HepG2 (cell line): Measurements from ENCODE around the gene SLC16A3. TPM values are rescaled to one million over a fixed set of nuclear protein-coding genes. Genes with fewer than 3 reads are reported as not detected.
A peak's percentile ranks its signal among the peaks of the same experiment; 100 is the strongest.

Experiments used
- ATRX ChIP-seq: sonication (generic); formaldehyde crosslinking; IDR thresholded peaks from 2 replicates; pipeline ENCODE4 v1.4.0; 2020; ENCODE audit warnings: missing genetic modification reagents, borderline replicate concordance
- GATAD2A ChIP-seq: IDR thresholded peaks from 2 replicates; pipeline ENCODE4 v1.6.1; 2016
- GTF3A ChIP-seq: sonication (generic); formaldehyde crosslinking; conservative IDR thresholded peaks from 2 replicates; pipeline ENCODE4 v1.4.0; 2020; ENCODE audit warnings: mild to moderate bottlenecking, missing genetic modification reagents
- MTA1 ChIP-seq: sonication (generic); formaldehyde crosslinking; IDR thresholded peaks from 2 replicates; pipeline ENCODE4 v1.4.0; 2020; ENCODE audit warnings: missing genetic modification reagents, mild to moderate bottlenecking, borderline replicate concordance
- NR2F6 ChIP-seq, 2 experiments: IDR thresholded peaks; 2 replicates each; pipeline ENCODE4 v1.6.1; 2016; ENCODE audit warnings: antibody characterized with exemption in 1 of 2, mild to moderate bottlenecking in 1 of 2
- SP1 ChIP-seq, 2 experiments: fragments of 450-650 bp in 1 of 2; sonication (generic) in 1 of 2; formaldehyde crosslinking in 1 of 2; IDR thresholded peaks; 2 replicates each; pipeline versions ENCODE4 v1.4.0 to v1.6.1; 2016 to 2020; ENCODE audit warnings: missing genetic modification reagents in 1 of 2
- SP5 ChIP-seq: IDR thresholded peaks from 2 replicates; pipeline ENCODE4 v1.6.1; 2016; ENCODE audit warnings: low read depth, borderline replicate concordance
- TBL1XR1 ChIP-seq: fragments of 150-350 bp; IDR thresholded peaks from 2 replicates; pipeline ENCODE4 v1.6.1; 2014; ENCODE audit warnings: borderline replicate concordance, low read length; ENCODE audit not compliant: partially characterized antibody
- ZBTB1 ChIP-seq: sonication (generic); formaldehyde crosslinking; IDR thresholded peaks from 2 replicates; pipeline ENCODE4 v1.4.0; 2020; ENCODE audit warnings: missing genetic modification reagents, borderline replicate concordance
- ZFP1 ChIP-seq: IDR thresholded peaks from 2 replicates; pipeline ENCODE4 v1.6.1; 2016
- ZFY ChIP-seq: sonication (generic); formaldehyde crosslinking; IDR thresholded peaks from 2 replicates; pipeline ENCODE4 v1.4.0; 2020; ENCODE audit warnings: missing genetic modification reagents
- ZNF615 ChIP-seq: sonication (generic); formaldehyde crosslinking; IDR thresholded peaks from 2 replicates; pipeline ENCODE4 v1.5.0; 2020; ENCODE audit warnings: mild to moderate bottlenecking, missing genetic modification reagents, borderline replicate concordance
- ZNF678 ChIP-seq: sonication (generic); formaldehyde crosslinking; IDR thresholded peaks from 2 replicates; pipeline ENCODE4 v1.4.0; 2020; ENCODE audit warnings: mild to moderate bottlenecking, missing genetic modification reagents
- ZNF777 ChIP-seq: sonication (generic); formaldehyde crosslinking; IDR thresholded peaks from 2 replicates; pipeline ENCODE4 v1.4.0; 2020; ENCODE audit warnings: missing genetic modification reagents
- polyA plus RNA-seq, 8 experiments: library from polyadenylated mRNA; depleted of rRNA in 3 of 8; stranded (reverse) in 7 of 8; unstranded in 1 of 8; fragments of >200 nt; fragmentation: Illumina TruSeq in 4 of 8; extraction: Trizol in 4 of 8; gene quantifications; 2 replicates each; pipeline versions ENCODE4 v1.2.1 to v1.2.3, GENCODE V29; 2011 to 2016; ENCODE audit warnings: low read depth in 4 of 8, missing spikeins in 1 of 8, mixed read lengths in 1 of 8; ENCODE audit not compliant: insufficient read depth in 1 of 8
- total RNA-seq, 5 experiments: library from RNA; depleted of rRNA; stranded (reverse); fragments of >200 nt; fragmentation: Illumina TruSeq; extraction: Trizol; gene quantifications; 2 replicates each; pipeline ENCODE4 v1.2.3, GENCODE V29; 2016; ENCODE audit warnings: low read depth in 1 of 5
- TF ChIP-seq, protein P1 (sequence below): IDR thresholded peaks from 2 replicates; pipeline ENCODE4 v1.4.0; 2020; ENCODE audit warnings: mild to moderate bottlenecking, missing genetic modification reagents
- TF ChIP-seq, protein P2 (sequence below): fragments of 450-650 bp; IDR thresholded peaks from 2 replicates; pipeline ENCODE4 v1.6.1; 2016
- TF ChIP-seq, protein P3 (sequence below): conservative IDR thresholded peaks from 2 replicates; pipeline ENCODE4 v1.6.1; 2018; ENCODE audit warnings: missing genetic modification reagents
- TF ChIP-seq, protein P4 (sequence below): sonication (generic); formaldehyde crosslinking; IDR thresholded peaks from 2 replicates; pipeline ENCODE4 v1.9.0; 2022; ENCODE audit warnings: low read depth, missing genetic modification reagents
- TF ChIP-seq, protein P5 (sequence below): sonication (generic); formaldehyde crosslinking; IDR thresholded peaks from 2 replicates; pipeline ENCODE4 v1.5.1; 2020; ENCODE audit warnings: mild to moderate bottlenecking, moderate library complexity, missing genetic modification reagents

SLC16A3 gene
- total and polyA plus RNA-seq, 2 of the 13 experiments (the other 11 are each of a cell fraction or from before 2014, with no cell fraction given) = 242 to 349 TPM

DNA sequence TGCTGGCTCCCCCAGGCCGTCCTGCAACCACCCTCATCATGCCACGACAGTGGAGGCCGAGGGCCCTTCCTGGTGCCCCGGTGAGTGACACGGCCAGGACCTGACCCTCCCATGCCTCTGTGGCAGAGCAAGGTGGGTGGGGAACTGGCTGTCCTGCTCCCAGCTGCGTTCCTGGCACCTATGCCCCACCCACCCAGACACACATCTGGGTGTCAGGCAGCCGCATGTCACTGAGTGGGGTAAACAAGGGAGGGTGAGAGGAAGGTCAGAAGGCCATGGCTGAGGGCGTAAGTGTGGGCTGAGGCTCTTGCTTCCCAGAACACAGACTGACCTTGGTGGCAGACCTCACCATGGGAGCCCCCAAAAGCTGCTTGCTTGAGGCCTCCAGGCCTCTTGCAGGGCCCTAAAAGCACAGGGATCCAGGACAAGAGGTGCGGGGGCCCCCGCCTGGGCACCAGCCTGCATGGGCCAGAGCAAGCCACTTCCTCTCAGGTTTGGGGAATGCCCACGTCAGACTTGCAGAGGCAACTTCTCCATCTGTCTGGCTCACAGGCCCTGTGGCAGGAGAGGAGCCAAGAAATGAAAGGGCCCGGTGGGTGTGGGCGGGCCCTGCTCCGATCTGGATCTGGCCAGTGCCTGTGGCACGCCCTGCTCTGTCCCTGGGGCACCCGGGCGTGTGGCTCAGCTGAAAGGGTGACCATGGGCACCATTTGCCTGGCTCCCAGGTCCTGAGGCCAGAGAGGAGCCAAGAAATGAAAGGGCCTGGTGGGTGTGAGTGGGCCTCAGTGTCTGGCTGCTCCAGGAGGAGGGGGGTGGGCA, 12.3 kb upstream of the SLC16A3 start (continued):
- TF ChIP-seq, protein P1, sequence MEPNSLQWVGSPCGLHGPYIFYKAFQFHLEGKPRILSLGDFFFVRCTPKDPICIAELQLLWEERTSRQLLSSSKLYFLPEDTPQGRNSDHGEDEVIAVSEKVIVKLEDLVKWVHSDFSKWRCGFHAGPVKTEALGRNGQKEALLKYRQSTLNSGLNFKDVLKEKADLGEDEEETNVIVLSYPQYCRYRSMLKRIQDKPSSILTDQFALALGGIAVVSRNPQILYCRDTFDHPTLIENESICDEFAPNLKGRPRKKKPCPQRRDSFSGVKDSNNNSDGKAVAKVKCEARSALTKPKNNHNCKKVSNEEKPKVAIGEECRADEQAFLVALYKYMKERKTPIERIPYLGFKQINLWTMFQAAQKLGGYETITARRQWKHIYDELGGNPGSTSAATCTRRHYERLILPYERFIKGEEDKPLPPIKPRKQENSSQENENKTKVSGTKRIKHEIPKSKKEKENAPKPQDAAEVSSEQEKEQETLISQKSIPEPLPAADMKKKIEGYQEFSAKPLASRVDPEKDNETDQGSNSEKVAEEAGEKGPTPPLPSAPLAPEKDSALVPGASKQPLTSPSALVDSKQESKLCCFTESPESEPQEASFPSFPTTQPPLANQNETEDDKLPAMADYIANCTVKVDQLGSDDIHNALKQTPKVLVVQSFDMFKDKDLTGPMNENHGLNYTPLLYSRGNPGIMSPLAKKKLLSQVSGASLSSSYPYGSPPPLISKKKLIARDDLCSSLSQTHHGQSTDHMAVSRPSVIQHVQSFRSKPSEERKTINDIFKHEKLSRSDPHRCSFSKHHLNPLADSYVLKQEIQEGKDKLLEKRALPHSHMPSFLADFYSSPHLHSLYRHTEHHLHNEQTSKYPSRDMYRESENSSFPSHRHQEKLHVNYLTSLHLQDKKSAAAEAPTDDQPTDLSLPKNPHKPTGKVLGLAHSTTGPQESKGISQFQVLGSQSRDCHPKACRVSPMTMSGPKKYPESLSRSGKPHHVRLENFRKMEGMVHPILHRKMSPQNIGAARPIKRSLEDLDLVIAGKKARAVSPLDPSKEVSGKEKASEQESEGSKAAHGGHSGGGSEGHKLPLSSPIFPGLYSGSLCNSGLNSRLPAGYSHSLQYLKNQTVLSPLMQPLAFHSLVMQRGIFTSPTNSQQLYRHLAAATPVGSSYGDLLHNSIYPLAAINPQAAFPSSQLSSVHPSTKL (CRISPR knock-in tag) = peak; percentile 62
- TF ChIP-seq, protein P2, sequence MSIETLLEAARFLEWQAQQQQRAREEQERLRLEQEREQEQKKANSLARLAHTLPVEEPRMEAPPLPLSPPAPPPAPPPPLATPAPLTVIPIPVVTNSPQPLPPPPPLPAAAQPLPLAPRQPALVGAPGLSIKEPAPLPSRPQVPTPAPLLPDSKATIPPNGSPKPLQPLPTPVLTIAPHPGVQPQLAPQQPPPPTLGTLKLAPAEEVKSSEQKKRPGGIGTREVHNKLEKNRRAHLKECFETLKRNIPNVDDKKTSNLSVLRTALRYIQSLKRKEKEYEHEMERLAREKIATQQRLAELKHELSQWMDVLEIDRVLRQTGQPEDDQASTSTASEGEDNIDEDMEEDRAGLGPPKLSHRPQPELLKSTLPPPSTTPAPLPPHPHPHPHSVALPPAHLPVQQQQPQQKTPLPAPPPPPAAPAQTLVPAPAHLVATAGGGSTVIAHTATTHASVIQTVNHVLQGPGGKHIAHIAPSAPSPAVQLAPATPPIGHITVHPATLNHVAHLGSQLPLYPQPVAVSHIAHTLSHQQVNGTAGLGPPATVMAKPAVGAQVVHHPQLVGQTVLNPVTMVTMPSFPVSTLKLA = peak; percentile 43; the same call in 1 of the 2 replicates
- TF ChIP-seq MTA1 = 0 out of 2 replicates have a peak, but pooled peaks have one; percentile 60
- TF ChIP-seq TBL1XR1 = no peak
- TF ChIP-seq ATRX = no peak
- TF ChIP-seq GATAD2A (CRISPR knock-in tag) = peak; percentile 76
- peak; percentile 88 for TF ChIP-seq NR2F6 (IDR thresholded peaks at IDR 0.05)
- peak; percentile 97 for TF ChIP-seq NR2F6 (CRISPR knock-in tag; IDR thresholded peaks at IDR 0.05)
- TF ChIP-seq ZNF615 (CRISPR knock-in tag) = no peak
- no peak for TF ChIP-seq GTF3A (CRISPR knock-in tag)
- no peak for TF ChIP-seq SP1 (IDR thresholded peaks at IDR 0.05)
- TF ChIP-seq SP1 (CRISPR knock-in tag; IDR thresholded peaks at IDR 0.05) = peak; percentile 26; the same call in 1 of the 2 replicates
- peak; percentile 70 for TF ChIP-seq ZFY (CRISPR knock-in tag)
- TF ChIP-seq ZFP1 (CRISPR knock-in tag) = 0 out of 2 replicates have a peak, but pooled peaks have one; percentile 28
- peak; percentile 90 for TF ChIP-seq SP5 (CRISPR knock-in tag)
- 0 out of 2 replicates have a peak, but pooled peaks have one; percentile 31 for TF ChIP-seq ZNF678 (CRISPR knock-in tag)
- TF ChIP-seq ZNF777 (CRISPR knock-in tag) = no peak; the same call in 1 of the 2 replicates
- TF ChIP-seq, protein P3, sequence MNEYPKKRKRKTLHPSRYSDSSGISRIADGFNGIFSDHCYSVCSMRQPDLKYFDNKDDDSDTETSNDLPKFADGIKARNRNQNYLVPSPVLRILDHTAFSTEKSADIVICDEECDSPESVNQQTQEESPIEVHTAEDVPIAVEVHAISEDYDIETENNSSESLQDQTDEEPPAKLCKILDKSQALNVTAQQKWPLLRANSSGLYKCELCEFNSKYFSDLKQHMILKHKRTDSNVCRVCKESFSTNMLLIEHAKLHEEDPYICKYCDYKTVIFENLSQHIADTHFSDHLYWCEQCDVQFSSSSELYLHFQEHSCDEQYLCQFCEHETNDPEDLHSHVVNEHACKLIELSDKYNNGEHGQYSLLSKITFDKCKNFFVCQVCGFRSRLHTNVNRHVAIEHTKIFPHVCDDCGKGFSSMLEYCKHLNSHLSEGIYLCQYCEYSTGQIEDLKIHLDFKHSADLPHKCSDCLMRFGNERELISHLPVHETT (CRISPR knock-in tag) = no peak; the same call in 1 of the 2 replicates
- TF ChIP-seq ZBTB1 (CRISPR knock-in tag) = no peak
- TF ChIP-seq, protein P4, sequence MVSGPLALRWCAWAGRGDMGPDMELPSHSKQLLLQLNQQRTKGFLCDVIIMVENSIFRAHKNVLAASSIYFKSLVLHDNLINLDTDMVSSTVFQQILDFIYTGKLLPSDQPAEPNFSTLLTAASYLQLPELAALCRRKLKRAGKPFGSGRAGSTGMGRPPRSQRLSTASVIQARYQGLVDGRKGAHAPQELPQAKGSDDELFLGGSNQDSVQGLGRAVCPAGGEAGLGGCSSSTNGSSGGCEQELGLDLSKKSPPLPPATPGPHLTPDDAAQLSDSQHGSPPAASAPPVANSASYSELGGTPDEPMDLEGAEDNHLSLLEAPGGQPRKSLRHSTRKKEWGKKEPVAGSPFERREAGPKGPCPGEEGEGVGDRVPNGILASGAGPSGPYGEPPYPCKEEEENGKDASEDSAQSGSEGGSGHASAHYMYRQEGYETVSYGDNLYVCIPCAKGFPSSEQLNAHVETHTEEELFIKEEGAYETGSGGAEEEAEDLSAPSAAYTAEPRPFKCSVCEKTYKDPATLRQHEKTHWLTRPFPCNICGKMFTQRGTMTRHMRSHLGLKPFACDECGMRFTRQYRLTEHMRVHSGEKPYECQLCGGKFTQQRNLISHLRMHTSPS = peak; percentile 93
- TF ChIP-seq, protein P5, sequence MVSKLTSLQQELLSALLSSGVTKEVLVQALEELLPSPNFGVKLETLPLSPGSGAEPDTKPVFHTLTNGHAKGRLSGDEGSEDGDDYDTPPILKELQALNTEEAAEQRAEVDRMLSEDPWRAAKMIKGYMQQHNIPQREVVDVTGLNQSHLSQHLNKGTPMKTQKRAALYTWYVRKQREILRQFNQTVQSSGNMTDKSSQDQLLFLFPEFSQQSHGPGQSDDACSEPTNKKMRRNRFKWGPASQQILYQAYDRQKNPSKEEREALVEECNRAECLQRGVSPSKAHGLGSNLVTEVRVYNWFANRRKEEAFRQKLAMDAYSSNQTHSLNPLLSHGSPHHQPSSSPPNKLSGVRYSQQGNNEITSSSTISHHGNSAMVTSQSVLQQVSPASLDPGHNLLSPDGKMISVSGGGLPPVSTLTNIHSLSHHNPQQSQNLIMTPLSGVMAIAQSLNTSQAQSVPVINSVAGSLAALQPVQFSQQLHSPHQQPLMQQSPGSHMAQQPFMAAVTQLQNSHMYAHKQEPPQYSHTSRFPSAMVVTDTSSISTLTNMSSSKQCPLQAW (CRISPR knock-in tag) = peak; percentile 38; the same call in 1 of the 2 replicates
